Measurements from ENCODE around the gene ARHGDIA.

DNA sequence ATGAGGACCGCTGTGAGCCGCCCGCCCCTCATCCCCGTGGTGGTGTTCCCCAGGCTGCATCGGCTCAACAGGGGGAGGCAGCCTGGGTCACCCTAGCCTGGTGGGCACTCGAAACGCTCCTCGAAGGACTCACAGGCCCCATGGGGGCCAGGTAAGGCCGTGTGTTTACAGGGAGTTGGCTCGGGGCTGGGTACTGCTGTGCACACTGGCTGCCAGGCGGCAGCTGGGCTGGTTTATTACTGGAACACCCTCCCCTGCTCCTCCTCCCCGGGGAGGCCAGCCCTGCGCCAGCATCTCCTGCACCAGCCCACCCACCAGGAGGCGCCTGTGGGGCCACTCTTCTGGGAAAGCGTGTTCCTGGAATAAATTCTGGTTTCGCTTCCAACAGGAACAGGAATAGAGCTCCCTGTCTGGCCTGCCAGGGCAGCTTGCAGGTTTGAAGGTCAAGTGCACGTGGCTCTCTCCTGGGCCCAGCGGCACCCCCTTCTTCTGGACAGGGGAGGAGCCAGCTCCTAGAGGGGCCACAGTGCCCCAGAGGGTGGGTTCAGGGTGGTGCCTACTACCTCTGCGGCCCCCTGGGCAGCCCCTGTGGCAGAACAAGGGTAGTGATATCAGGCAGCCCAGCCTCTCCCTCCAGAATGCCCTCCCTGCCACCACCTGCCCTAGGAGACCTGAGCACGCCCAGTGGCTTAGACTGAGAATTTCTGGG lies 49.4 kb downstream of the ARHGDIA start:
- TF ChIP-seq POLR2AphosphoS5 (IDR thresholded peaks at IDR 0.05; ENCODE audit: borderline replicate concordance, low read depth, low read length), result peak; percentile 45
- no peak for TF ChIP-seq EZH2 (IDR thresholded peaks at IDR 0.05)
- TF ChIP-seq FOXP2 (optimal IDR thresholded peaks at IDR 0.05; ENCODE audit: control extremely low read depth, extremely low read length, insufficient read depth), result peak; percentile 67
